Measurements from ENCODE around the gene CTXND2. TPM values are rescaled to one million over a fixed set of nuclear protein-coding genes. Genes with fewer than 3 reads are reported as not detected.
A peak's percentile ranks its signal among the peaks of the same experiment; 100 is the strongest.

CTXND2 gene
- total and polyA plus RNA-seq, 2 donors from 2014 or later = not detected

- peaks cover 0 to 5% (median 0%) of the 10 kb centered on the region in 3 donors for H3K4me1 ChIP-seq (ENCODE audit: control insufficient read depth in 2 of 3, insufficient read depth in 2 of 3, low read depth in 1 of 3, low read length in 3 of 3)
- H3K27me3 ChIP-seq (ENCODE audit: control insufficient read depth, insufficient read depth, low read length) = no peaks in the 10 kb centered on the region
- intact Hi-C loops (cut with DNase I) = no loop called here
- DNase-seq (peak in 4 of 5 donors; percentile 46 to 85 (median 63)), FAIRE-seq (no peak)
- peak; percentile 66 for TF ChIP-seq CTCF (IDR thresholded peaks at IDR 0.05; ENCODE audit: borderline replicate concordance, extremely low read depth, insufficient read depth)
- no peak overlapping the region for H3K4me3 ChIP-seq (ENCODE audit: low read length in 3 of 3)
- no peak overlapping the region for H3K27ac ChIP-seq (ENCODE audit: low read depth in 2 of 2, low read length in 2 of 2)
- H3K9me3 ChIP-seq (ENCODE audit: control insufficient read depth in 2 of 3, insufficient read depth in 1 of 3, low read length in 3 of 3) = peaks cover 0 to under 1% (median 0%) of the 10 kb centered on the region in 3 donors
- H3K9ac ChIP-seq (ENCODE audit: low read length in 3 of 3) = no peak overlapping the region
- peaks cover 0 to under 1% (median 0%) of the 10 kb centered on the region in 3 donors for H3K36me3 ChIP-seq (ENCODE audit: control insufficient read depth in 2 of 3, insufficient read depth in 3 of 3, low read length in 3 of 3)
Measured at GRCh38 chr1:150922519-150922975, 35.6 kb downstream of the CTXND2 start.

- no peak for FAIRE-seq
- no peak for TF ChIP-seq CTCF (IDR thresholded peaks at IDR 0.05; ENCODE audit: borderline replicate concordance, extremely low read depth, insufficient read depth)
- Histone ChIP-seq H3K36me3 (ENCODE audit: control insufficient read depth in 2 of 3, insufficient read depth in 3 of 3, low read length in 3 of 3) (peaks cover 5 to 18% (median 7%) of the 10 kb centered on the region in 3 donors), H3K4me3 (ENCODE audit: low read length in 3 of 3) (peak overlapping the region in 2 of 3 donors; percentile 74 to 91), H3K27me3 (ENCODE audit: control insufficient read depth, insufficient read depth, low read length) (no peaks in the 10 kb centered on the region), H3K27ac (ENCODE audit: low read depth in 2 of 2, low read length in 2 of 2) (no peak overlapping the region), H3K4me1 (ENCODE audit: control insufficient read depth in 2 of 3, insufficient read depth in 2 of 3, low read depth in 1 of 3, low read length in 3 of 3) (peaks cover 0 to 5% (median 0%) of the 10 kb centered on the region in 3 donors), H3K9ac (ENCODE audit: low read length in 3 of 3) (no peak overlapping the region), H3K9me3 (ENCODE audit: control insufficient read depth in 2 of 3, insufficient read depth in 1 of 3, low read length in 3 of 3) (peaks cover 0 to 1% (median 0%) of the 10 kb centered on the region in 3 donors)
- intact Hi-C loops (cut with DNase I) = no loop called here
- DNase-seq = peak in 2 of 5 donors; percentile 14 to 53
Measured at GRCh38 chr1:150925080-150925479, 38.1 kb downstream of the CTXND2 start.

- Histone ChIP-seq H3K27ac (ENCODE audit: low read depth in 2 of 2, low read length in 2 of 2) (peak within 1 kb of the TSS; percentile 68 to 94), H3K9me3 (ENCODE audit: control insufficient read depth in 2 of 3, insufficient read depth in 1 of 3, low read length in 3 of 3) (peaks cover 0 to 1% (median 0%) of the 10 kb centered on the region in 3 donors), H3K4me3 (ENCODE audit: low read length in 3 of 3) (peak within 1 kb of the TSS; percentile 74 to 97 (median 91)), H3K9ac (ENCODE audit: low read length in 3 of 3) (peak within 1 kb of the TSS; percentile 54 to 92 (median 85)), H3K4me1 (ENCODE audit: control insufficient read depth in 2 of 3, insufficient read depth in 2 of 3, low read depth in 1 of 3, low read length in 3 of 3) (peaks cover 0 to 5% (median 0%) of the 10 kb centered on the region in 3 donors), H3K36me3 (ENCODE audit: control insufficient read depth in 2 of 3, insufficient read depth in 3 of 3, low read length in 3 of 3) (peaks cover 9 to 20% (median 10%) of the 10 kb centered on the region in 3 donors), H3K27me3 (ENCODE audit: control insufficient read depth, insufficient read depth, low read length) (no peaks in the 10 kb centered on the region)
- intact Hi-C loops (cut with DNase I) = no loop called here
- no peak for TF ChIP-seq CTCF (IDR thresholded peaks at IDR 0.05; ENCODE audit: borderline replicate concordance, extremely low read depth, insufficient read depth)
- peak; percentile 98 to 99 (median 98) for DNase-seq
- FAIRE-seq = no peak
Measured at GRCh38 chr1:150926097-150926741, 39.3 kb downstream of the CTXND2 start, which contains the start of gene SETDB1. Gene SETDB1 (plus strand): TSS chr1:150926363. CDS start chr1:150927715, 1,352 bp downstream.

Data from kidney (tissue), 14 donors.